ENCODE data around the gene RPL10. TPM values are rescaled to one million over a fixed set of nuclear protein-coding genes. Genes with fewer than 3 reads are reported as not detected.
A peak's percentile ranks its signal among the peaks of the same experiment; 100 is the strongest.

The RPL10 gene
- total and polyA plus RNA-seq, 2 of the 13 experiments (the other 11 are each of a cell fraction or from before 2014, with no cell fraction given) = 2,381 to 4,713 TPM

DNA sequence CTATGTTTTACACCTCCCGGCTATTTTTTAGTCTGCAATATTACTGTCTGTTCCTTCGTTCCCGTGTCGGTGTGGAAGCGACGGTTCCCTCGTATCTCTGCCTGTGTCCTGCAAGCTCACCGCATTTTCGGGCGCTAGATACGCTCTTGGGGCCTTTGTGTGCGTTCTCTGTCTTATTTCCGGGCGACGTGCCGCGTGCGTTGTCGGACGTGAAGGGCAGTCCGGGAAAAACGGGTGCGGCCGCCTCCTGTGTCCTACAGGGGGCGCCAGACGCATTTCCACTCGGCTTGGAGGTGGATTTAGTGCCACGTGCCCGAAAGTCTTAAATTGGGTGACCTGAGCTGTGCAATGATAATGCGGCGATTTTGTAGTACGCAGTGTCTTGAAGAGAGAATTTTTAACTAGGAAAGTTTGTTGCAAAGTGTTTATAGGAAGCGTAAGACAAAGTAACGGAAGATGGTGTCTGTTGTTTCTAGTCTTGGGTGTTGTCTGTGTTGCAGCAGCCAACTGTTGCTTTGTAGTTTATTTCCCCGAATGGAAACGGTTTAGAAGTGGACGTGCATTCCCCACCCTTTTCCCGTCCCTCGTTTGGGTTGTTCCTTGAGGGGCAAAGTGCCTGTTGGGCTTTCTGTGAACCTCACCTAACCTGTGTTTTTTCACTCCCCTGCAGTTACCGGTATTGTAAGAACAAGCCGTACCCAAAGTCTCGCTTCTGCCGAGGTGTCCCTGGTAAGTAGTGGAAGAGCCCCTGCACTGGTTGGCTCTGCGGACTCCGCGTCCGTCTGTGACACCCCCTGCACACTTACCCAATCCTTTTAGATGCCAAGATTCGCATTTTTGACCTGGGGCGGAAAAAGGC lies 720 bp downstream of the RPL10 start (continued):
- TF ChIP-seq, protein P1, sequence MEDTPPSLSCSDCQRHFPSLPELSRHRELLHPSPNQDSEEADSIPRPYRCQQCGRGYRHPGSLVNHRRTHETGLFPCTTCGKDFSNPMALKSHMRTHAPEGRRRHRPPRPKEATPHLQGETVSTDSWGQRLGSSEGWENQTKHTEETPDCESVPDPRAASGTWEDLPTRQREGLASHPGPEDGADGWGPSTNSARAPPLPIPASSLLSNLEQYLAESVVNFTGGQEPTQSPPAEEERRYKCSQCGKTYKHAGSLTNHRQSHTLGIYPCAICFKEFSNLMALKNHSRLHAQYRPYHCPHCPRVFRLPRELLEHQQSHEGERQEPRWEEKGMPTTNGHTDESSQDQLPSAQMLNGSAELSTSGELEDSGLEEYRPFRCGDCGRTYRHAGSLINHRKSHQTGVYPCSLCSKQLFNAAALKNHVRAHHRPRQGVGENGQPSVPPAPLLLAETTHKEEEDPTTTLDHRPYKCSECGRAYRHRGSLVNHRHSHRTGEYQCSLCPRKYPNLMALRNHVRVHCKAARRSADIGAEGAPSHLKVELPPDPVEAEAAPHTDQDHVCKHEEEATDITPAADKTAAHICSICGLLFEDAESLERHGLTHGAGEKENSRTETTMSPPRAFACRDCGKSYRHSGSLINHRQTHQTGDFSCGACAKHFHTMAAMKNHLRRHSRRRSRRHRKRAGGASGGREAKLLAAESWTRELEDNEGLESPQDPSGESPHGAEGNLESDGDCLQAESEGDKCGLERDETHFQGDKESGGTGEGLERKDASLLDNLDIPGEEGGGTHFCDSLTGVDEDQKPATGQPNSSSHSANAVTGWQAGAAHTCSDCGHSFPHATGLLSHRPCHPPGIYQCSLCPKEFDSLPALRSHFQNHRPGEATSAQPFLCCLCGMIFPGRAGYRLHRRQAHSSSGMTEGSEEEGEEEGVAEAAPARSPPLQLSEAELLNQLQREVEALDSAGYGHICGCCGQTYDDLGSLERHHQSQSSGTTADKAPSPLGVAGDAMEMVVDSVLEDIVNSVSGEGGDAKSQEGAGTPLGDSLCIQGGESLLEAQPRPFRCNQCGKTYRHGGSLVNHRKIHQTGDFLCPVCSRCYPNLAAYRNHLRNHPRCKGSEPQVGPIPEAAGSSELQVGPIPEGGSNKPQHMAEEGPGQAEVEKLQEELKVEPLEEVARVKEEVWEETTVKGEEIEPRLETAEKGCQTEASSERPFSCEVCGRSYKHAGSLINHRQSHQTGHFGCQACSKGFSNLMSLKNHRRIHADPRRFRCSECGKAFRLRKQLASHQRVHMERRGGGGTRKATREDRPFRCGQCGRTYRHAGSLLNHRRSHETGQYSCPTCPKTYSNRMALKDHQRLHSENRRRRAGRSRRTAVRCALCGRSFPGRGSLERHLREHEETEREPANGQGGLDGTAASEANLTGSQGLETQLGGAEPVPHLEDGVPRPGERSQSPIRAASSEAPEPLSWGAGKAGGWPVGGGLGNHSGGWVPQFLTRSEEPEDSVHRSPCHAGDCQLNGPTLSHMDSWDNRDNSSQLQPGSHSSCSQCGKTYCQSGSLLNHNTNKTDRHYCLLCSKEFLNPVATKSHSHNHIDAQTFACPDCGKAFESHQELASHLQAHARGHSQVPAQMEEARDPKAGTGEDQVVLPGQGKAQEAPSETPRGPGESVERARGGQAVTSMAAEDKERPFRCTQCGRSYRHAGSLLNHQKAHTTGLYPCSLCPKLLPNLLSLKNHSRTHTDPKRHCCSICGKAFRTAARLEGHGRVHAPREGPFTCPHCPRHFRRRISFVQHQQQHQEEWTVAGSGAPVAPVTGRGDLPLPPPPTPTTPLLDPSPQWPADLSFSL (CRISPR knock-in tag; IDR thresholded peaks at IDR 0.05) = no peak
- TF ChIP-seq ZFP82 (CRISPR knock-in tag; IDR thresholded peaks at IDR 0.05; ENCODE audit: borderline replicate concordance) = no peak
- 0 out of 2 replicates have a peak, but pooled peaks have one; percentile 29 for TF ChIP-seq ZNF790 (CRISPR knock-in tag; IDR thresholded peaks at IDR 0.05; ENCODE audit: borderline replicate concordance)
- no peak for TF ChIP-seq ZFP1 (CRISPR knock-in tag; IDR thresholded peaks at IDR 0.05)
- TF ChIP-seq ZIK1 (CRISPR knock-in tag; IDR thresholded peaks at IDR 0.05; ENCODE audit: borderline replicate concordance, low read depth) = no peak
- TF ChIP-seq ZNF3 (CRISPR knock-in tag; IDR thresholded peaks at IDR 0.05) = no peak
- peak; percentile 40; the same call in 1 of the 2 replicates for TF ChIP-seq RNF219 (CRISPR knock-in tag; IDR thresholded peaks at IDR 0.05)
- no peak for TF ChIP-seq NFATC3 (CRISPR knock-in tag; IDR thresholded peaks at IDR 0.05)
- TF ChIP-seq, protein P2, sequence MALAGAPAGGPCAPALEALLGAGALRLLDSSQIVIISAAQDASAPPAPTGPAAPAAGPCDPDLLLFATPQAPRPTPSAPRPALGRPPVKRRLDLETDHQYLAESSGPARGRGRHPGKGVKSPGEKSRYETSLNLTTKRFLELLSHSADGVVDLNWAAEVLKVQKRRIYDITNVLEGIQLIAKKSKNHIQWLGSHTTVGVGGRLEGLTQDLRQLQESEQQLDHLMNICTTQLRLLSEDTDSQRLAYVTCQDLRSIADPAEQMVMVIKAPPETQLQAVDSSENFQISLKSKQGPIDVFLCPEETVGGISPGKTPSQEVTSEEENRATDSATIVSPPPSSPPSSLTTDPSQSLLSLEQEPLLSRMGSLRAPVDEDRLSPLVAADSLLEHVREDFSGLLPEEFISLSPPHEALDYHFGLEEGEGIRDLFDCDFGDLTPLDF (CRISPR knock-in tag; IDR thresholded peaks at IDR 0.05) = no peak
- TF ChIP-seq, protein P3, sequence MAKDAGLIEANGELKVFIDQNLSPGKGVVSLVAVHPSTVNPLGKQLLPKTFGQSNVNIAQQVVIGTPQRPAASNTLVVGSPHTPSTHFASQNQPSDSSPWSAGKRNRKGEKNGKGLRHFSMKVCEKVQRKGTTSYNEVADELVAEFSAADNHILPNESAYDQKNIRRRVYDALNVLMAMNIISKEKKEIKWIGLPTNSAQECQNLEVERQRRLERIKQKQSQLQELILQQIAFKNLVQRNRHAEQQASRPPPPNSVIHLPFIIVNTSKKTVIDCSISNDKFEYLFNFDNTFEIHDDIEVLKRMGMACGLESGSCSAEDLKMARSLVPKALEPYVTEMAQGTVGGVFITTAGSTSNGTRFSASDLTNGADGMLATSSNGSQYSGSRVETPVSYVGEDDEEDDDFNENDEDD (CRISPR knock-in tag; IDR thresholded peaks at IDR 0.05; ENCODE audit: borderline replicate concordance) = no peak; the same call in 1 of the 2 replicates
- no peak for TF ChIP-seq NCOA2 (CRISPR knock-in tag; IDR thresholded peaks at IDR 0.05)
- TF ChIP-seq ZNF709 (CRISPR knock-in tag; IDR thresholded peaks at IDR 0.05) = peak; percentile 25; the same call in 1 of the 2 replicates
- no peak for TF ChIP-seq ZNF747 (CRISPR knock-in tag; IDR thresholded peaks at IDR 0.05; ENCODE audit: borderline replicate concordance)
- no peak; the same call in none of the 2 replicates for TF ChIP-seq DMAP1 (CRISPR knock-in tag; IDR thresholded peaks at IDR 0.05)
- no peak for TF ChIP-seq TBX3 (IDR thresholded peaks at IDR 0.05; ENCODE audit: borderline replicate concordance)
- TF ChIP-seq SMAD1 (CRISPR knock-in tag; IDR thresholded peaks at IDR 0.05; ENCODE audit: borderline replicate concordance, low read depth) = 0 out of 2 replicates have a peak, but pooled peaks have one; percentile 12
- TF ChIP-seq ZNF713 (CRISPR knock-in tag; IDR thresholded peaks at IDR 0.05) = no peak
- TF ChIP-seq ZNF292 (CRISPR knock-in tag; IDR thresholded peaks at IDR 0.05; ENCODE audit: borderline replicate concordance, low read depth) = no peak

All from HepG2 (cell line).